Measurements from ENCODE around the gene TUBA4B.

The TUBA4B gene

DNA sequence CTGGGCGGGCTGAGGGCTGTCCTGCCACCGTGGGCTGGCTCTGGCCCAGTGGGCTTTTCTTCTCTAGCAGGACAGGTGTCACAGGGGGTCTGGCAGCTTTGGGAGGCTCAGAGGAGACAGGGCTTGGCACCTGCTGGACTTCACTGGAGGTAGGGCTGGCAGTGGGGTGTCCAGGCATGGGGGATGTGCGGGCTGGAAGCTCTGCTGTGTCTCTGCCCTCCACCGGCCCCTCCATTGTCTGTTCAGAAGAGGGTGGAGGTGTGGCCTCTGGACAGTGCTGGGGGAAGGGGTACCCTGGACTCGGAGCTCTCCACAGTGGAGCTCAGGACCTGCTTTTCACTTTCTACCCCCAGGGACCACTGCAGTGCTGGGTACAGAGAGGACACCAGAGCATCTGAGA, 47.0 kb downstream of the TUBA4B start:
- no peak for ATAC-seq
- no peak for TF ChIP-seq ZNF8 (CRISPR knock-in tag; IDR thresholded peaks at IDR 0.05)
- no peak for TF ChIP-seq SNAI2 (CRISPR knock-in tag; IDR thresholded peaks at IDR 0.05)
- TF ChIP-seq ESRRG (CRISPR knock-in tag; IDR thresholded peaks at IDR 0.05), result no peak
- TF ChIP-seq TOX (CRISPR knock-in tag; IDR thresholded peaks at IDR 0.05; ENCODE audit: borderline replicate concordance), result no peak

DNA sequence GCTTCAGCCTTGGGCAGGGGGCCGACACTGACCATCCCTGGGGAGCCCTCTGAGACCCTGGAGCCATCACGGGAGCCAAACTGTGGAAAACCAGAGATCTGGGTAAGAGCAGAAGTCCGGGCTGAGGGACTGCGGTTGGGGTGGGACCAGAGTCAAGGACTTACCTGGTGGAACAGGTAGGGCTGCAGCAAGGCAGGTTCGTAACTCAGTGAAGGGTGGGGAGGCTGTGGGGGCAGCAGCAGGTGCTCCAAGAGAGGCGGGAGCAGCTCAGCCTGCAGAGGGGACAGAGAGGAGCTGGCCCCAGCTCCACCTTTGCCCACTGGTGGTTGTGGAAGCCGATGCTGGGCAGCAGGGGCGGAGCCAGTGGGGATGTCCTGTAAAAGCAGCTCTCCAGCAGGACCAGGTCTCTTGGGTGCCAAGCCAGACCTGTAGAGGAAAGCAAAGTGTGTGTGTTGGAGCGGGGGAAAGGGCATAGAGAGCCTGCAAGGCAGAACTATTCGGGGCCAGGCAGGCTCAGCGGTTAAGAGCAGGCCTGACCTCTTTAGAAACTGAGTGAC, 49.4 kb downstream of the TUBA4B start:
- TF ChIP-seq CSDC2 (CRISPR knock-in tag; IDR thresholded peaks at IDR 0.05) (no peak), ZNF8 (CRISPR knock-in tag; IDR thresholded peaks at IDR 0.05) (no peak), ISL1 (CRISPR knock-in tag; IDR thresholded peaks at IDR 0.05) (no peak), ARNTL (CRISPR knock-in tag; IDR thresholded peaks at IDR 0.05; ENCODE audit: borderline replicate concordance, low read depth) (no peak), TCF4 (CRISPR knock-in tag; IDR thresholded peaks at IDR 0.05; ENCODE audit: borderline replicate concordance) (no peak), OSR1 (CRISPR knock-in tag; IDR thresholded peaks at IDR 0.05) (no peak), ZFP3 (CRISPR knock-in tag; IDR thresholded peaks at IDR 0.05) (no peak), ZNF70 (CRISPR knock-in tag; IDR thresholded peaks at IDR 0.05) (no peak), GLIS3 (CRISPR knock-in tag; IDR thresholded peaks at IDR 0.05) (no peak)
- TF ChIP-seq, protein P1, sequence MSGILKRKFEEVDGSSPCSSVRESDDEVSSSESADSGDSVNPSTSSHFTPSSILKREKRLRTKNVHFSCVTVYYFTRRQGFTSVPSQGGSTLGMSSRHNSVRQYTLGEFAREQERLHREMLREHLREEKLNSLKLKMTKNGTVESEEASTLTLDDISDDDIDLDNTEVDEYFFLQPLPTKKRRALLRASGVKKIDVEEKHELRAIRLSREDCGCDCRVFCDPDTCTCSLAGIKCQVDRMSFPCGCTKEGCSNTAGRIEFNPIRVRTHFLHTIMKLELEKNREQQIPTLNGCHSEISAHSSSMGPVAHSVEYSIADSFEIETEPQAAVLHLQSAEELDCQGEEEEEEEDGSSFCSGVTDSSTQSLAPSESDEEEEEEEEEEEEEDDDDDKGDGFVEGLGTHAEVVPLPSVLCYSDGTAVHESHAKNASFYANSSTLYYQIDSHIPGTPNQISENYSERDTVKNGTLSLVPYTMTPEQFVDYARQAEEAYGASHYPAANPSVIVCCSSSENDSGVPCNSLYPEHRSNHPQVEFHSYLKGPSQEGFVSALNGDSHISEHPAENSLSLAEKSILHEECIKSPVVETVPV (CRISPR knock-in tag; IDR thresholded peaks at IDR 0.05), result no peak
- ATAC-seq, result no peak

DNA sequence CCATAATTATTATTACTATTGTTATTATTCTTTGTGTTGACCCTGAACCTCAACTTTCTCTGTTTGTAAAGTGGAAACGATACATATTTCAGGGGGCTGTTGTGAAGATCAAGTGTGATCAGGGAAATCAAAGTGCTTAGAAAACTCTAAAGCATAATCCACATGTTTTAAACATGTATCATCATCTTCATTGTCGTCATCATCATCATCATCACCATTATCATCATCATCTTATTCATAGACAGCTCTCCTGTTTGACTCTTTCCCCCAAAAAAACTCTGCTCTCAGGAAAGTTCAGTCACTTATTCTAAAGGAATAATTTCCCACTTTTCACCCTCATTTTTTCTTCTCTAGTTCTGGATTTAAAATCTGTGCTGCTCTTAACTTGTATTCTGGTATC, 51.2 kb downstream of the TUBA4B start:
- ATAC-seq, result no peak
- TF ChIP-seq PPARA (CRISPR knock-in tag; IDR thresholded peaks at IDR 0.05; ENCODE audit: borderline replicate concordance) (no peak), CSDC2 (CRISPR knock-in tag; IDR thresholded peaks at IDR 0.05) (no peak), GLIS3 (CRISPR knock-in tag; IDR thresholded peaks at IDR 0.05) (no peak), BACH2 (CRISPR knock-in tag; IDR thresholded peaks at IDR 0.05; ENCODE audit: borderline replicate concordance) (no peak), ZFP30 (CRISPR knock-in tag; IDR thresholded peaks at IDR 0.05) (no peak)

DNA sequence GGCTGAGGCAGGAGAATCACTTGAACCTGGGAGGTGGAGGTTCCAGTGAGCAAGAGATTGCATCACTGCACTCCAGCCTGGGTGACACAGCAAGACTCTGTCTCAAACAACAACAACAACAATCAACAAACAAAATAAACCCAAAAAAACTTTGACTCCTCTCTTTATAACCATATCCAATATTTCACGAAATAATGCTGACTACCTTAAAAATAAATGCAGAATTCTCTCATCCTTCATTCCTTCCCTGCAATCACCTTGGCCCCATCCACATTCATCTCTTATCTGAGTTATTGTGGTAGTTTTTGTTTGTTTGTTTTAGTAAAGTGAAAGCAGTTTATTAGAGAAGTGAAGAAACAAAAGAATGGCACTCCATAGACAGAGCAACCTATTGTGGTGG, 53.0 kb downstream of the TUBA4B start:
- TF ChIP-seq ZNF70 (CRISPR knock-in tag; IDR thresholded peaks at IDR 0.05) (no peak), PPARA (CRISPR knock-in tag; IDR thresholded peaks at IDR 0.05; ENCODE audit: borderline replicate concordance) (no peak), ARNTL (CRISPR knock-in tag; IDR thresholded peaks at IDR 0.05; ENCODE audit: borderline replicate concordance, low read depth) (no peak), TCF4 (CRISPR knock-in tag; IDR thresholded peaks at IDR 0.05; ENCODE audit: borderline replicate concordance) (no peak)
- TF ChIP-seq, protein P2, sequence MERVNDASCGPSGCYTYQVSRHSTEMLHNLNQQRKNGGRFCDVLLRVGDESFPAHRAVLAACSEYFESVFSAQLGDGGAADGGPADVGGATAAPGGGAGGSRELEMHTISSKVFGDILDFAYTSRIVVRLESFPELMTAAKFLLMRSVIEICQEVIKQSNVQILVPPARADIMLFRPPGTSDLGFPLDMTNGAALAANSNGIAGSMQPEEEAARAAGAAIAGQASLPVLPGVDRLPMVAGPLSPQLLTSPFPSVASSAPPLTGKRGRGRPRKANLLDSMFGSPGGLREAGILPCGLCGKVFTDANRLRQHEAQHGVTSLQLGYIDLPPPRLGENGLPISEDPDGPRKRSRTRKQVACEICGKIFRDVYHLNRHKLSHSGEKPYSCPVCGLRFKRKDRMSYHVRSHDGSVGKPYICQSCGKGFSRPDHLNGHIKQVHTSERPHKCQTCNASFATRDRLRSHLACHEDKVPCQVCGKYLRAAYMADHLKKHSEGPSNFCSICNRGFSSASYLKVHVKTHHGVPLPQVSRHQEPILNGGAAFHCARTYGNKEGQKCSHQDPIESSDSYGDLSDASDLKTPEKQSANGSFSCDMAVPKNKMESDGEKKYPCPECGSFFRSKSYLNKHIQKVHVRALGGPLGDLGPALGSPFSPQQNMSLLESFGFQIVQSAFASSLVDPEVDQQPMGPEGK (CRISPR knock-in tag; IDR thresholded peaks at IDR 0.05; ENCODE audit: borderline replicate concordance), result no peak
- ATAC-seq, result no peak

DNA sequence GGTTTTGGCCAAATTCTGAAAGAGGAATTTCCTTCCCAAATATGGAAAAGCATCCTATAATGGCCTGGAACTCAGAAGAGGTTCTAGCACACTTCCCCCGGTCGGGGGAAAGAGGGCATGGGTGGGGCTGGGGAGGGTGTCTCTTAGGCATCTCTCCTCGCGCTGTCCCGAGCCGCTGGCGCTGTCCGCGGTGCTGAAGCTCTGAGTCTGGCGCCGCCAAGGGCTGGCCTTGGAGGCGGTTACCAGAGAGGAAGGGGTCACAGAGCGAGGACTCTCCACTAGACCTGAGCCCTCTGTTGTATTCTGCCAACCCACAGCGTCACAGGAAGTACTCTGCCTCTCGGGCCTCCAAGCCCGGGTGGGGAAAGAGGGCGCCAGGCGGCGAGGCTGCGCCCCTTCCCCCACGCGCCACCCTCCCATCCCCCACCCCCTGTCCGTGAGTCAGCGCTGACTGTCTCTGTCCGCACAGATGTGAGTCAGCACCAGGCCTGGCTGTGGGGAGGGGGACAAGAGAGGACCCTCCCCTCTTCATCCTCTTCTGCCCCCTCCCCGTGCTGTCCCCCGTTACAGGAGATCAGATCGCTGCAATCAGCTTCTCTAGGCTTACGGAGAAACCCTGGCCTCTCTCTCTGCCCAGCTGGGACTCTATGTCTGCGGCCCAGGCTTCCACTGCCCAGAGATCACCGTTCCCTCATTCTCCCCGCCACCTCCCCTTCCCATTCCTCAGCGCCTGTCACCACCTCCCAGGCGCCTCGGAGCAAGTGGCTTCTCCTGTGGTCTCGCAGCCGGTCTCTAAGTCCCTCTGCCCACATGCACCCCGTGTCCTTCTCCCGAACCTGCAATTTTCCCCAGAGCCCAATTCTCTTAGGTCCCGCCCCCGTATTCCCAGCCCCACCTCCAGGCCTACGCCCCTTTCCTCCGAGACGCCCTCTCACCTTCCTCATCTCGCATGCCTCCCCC, 55.4 kb downstream of the TUBA4B start:
- ATAC-seq, result peak; percentile 96
- TF ChIP-seq, protein P3, sequence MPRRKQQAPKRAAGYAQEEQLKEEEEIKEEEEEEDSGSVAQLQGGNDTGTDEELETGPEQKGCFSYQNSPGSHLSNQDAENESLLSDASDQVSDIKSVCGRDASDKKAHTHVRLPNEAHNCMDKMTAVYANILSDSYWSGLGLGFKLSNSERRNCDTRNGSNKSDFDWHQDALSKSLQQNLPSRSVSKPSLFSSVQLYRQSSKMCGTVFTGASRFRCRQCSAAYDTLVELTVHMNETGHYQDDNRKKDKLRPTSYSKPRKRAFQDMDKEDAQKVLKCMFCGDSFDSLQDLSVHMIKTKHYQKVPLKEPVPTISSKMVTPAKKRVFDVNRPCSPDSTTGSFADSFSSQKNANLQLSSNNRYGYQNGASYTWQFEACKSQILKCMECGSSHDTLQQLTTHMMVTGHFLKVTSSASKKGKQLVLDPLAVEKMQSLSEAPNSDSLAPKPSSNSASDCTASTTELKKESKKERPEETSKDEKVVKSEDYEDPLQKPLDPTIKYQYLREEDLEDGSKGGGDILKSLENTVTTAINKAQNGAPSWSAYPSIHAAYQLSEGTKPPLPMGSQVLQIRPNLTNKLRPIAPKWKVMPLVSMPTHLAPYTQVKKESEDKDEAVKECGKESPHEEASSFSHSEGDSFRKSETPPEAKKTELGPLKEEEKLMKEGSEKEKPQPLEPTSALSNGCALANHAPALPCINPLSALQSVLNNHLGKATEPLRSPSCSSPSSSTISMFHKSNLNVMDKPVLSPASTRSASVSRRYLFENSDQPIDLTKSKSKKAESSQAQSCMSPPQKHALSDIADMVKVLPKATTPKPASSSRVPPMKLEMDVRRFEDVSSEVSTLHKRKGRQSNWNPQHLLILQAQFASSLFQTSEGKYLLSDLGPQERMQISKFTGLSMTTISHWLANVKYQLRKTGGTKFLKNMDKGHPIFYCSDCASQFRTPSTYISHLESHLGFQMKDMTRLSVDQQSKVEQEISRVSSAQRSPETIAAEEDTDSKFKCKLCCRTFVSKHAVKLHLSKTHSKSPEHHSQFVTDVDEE (CRISPR knock-in tag; IDR thresholded peaks at IDR 0.05), result peak; percentile 37; the same call in 1 of the 2 replicates
- no peak for TF ChIP-seq ARNTL (CRISPR knock-in tag; IDR thresholded peaks at IDR 0.05; ENCODE audit: borderline replicate concordance, low read depth)
- no peak for TF ChIP-seq BACH2 (CRISPR knock-in tag; IDR thresholded peaks at IDR 0.05; ENCODE audit: borderline replicate concordance)
- TF ChIP-seq ESRRG (CRISPR knock-in tag; IDR thresholded peaks at IDR 0.05), result no peak
- no peak for TF ChIP-seq GLIS3 (CRISPR knock-in tag; IDR thresholded peaks at IDR 0.05)
- TF ChIP-seq ZNF8 (CRISPR knock-in tag; IDR thresholded peaks at IDR 0.05), result no peak
- TF ChIP-seq TOX (CRISPR knock-in tag; IDR thresholded peaks at IDR 0.05; ENCODE audit: borderline replicate concordance), result no peak
- TF ChIP-seq OSR1 (CRISPR knock-in tag; IDR thresholded peaks at IDR 0.05), result no peak
- no peak for TF ChIP-seq PPARA (CRISPR knock-in tag; IDR thresholded peaks at IDR 0.05; ENCODE audit: borderline replicate concordance)
- no peak for TF ChIP-seq ZC3H10 (CRISPR knock-in tag; IDR thresholded peaks at IDR 0.05)
- TF ChIP-seq, protein P1 (CRISPR knock-in tag; IDR thresholded peaks at IDR 0.05), result no peak
- TF ChIP-seq ISL1 (CRISPR knock-in tag; IDR thresholded peaks at IDR 0.05), result no peak
- peak; percentile 50; the same call in 1 of the 2 replicates for TF ChIP-seq ZFP3 (CRISPR knock-in tag; IDR thresholded peaks at IDR 0.05)
- TF ChIP-seq CSDC2 (CRISPR knock-in tag; IDR thresholded peaks at IDR 0.05), result peak; percentile 89; the same call in 1 of the 2 replicates
- TF ChIP-seq, protein P4, sequence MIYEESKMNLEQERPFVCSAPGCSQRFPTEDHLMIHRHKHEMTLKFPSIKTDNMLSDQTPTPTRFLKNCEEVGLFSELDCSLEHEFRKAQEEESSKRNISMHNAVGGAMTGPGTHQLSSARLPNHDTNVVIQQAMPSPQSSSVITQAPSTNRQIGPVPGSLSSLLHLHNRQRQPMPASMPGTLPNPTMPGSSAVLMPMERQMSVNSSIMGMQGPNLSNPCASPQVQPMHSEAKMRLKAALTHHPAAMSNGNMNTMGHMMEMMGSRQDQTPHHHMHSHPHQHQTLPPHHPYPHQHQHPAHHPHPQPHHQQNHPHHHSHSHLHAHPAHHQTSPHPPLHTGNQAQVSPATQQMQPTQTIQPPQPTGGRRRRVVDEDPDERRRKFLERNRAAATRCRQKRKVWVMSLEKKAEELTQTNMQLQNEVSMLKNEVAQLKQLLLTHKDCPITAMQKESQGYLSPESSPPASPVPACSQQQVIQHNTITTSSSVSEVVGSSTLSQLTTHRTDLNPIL (CRISPR knock-in tag; IDR thresholded peaks at IDR 0.05; ENCODE audit: low read depth), result no peak
- TF ChIP-seq ZNF70 (CRISPR knock-in tag; IDR thresholded peaks at IDR 0.05), result no peak
- no peak for TF ChIP-seq RARB (CRISPR knock-in tag; IDR thresholded peaks at IDR 0.05)
- no peak for TF ChIP-seq ZFP30 (CRISPR knock-in tag; IDR thresholded peaks at IDR 0.05)
